ENCODE measurements around the gene UGGT2.

The UGGT2 gene

GRCh38 chr13:95924389-95924994 is 128.7 kb downstream of the UGGT2 start:
- Histone ChIP-seq H3K27me3 (ENCODE audit: control insufficient read depth in 3 of 3, insufficient read depth in 3 of 3, low read depth in 1 of 3, low read length in 3 of 3) (no peaks in the 10 kb centered on the region), H3K9me3 (replicated peaks in 1 of 2; ENCODE audit: control insufficient read depth in 2 of 2, insufficient read depth in 1 of 2, low read depth in 1 of 2, low read length in 2 of 2) (peaks cover 3 to 7% of the 10 kb centered on the region in 2 donors)
- no CpG with 5 or more reads among the region's 5 CpGs for WGBS, 2 donors (ENCODE audit: extremely low coverage in 2 of 2, insufficient read length in 2 of 2, insufficient replicate concordance in 1 of 2)

DNA sequence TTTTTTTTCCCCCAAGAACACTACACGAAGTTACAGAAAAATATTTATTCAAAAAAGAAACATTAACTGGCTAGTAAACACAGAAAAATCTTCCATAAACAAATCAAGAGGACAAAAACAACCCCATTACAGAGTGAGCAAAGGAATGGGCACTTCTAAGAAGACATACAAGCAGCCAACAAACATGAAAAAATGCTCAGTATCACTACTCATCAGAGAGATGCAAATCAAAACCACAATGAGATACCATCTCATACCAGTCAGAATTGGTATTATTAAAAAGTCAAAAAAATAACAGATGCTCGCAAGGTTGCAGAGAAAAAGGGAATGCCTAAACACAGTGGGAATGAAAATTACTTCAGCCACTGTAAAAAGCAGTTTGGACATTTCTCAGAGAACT is 131.7 kb downstream of the UGGT2 start:
- H2BK12ac ChIP-seq (ENCODE audit: low read length) = no peak overlapping the region
- no peaks in the 10 kb centered on the region for H3K27me3 ChIP-seq (ENCODE audit: control insufficient read depth in 3 of 3, insufficient read depth in 3 of 3, low read depth in 1 of 3, low read length in 3 of 3)
- H4K8ac ChIP-seq (ENCODE audit: low read depth, low read length) = no peak overlapping the region
- no peak overlapping the region for H4K91ac ChIP-seq (ENCODE audit: low read depth, low read length, poor library complexity)
- no peak overlapping the region for H3K18ac ChIP-seq (ENCODE audit: low read length)
- H3K4me1 ChIP-seq (ENCODE audit: control insufficient read depth in 2 of 2, insufficient read depth in 1 of 2, low read depth in 1 of 2, low read length in 2 of 2) = no peaks in the 10 kb centered on the region
- H2BK5ac ChIP-seq (ENCODE audit: low read length) = no peak overlapping the region
- H3K9me3 ChIP-seq (replicated peaks in 1 of 2; ENCODE audit: control insufficient read depth in 2 of 2, insufficient read depth in 1 of 2, low read depth in 1 of 2, low read length in 2 of 2) = no peaks in the 10 kb centered on the region
- peaks cover 0 to 21% of the 10 kb centered on the region in 2 donors for H3K36me3 ChIP-seq (replicated peaks in 1 of 2; ENCODE audit: control insufficient read depth in 2 of 2, insufficient read depth in 2 of 2, low read length in 2 of 2)
- H3K4me2 ChIP-seq (ENCODE audit: insufficient read depth, low read length, poor library complexity, severe bottlenecking) = no peak overlapping the region
- H3K9ac ChIP-seq (ENCODE audit: low read depth, low read length, poor library complexity) = no peak overlapping the region
- no peak overlapping the region for H2AK5ac ChIP-seq (ENCODE audit: low read depth, low read length)
- no peak overlapping the region for H3K23ac ChIP-seq (ENCODE audit: low read depth, low read length, poor library complexity)
- no peaks in the 10 kb centered on the region for H3K79me1 ChIP-seq (ENCODE audit: low read depth, low read length)
- H3K4ac ChIP-seq (ENCODE audit: low read length) = no peak overlapping the region
- H2BK15ac ChIP-seq (ENCODE audit: low read length) = no peak overlapping the region
- H3K27ac ChIP-seq (replicated peaks; ENCODE audit: low read length) = no peak overlapping the region
- H2AFZ ChIP-seq (ENCODE audit: low read length) = no peak overlapping the region
- no CpG with 5 or more reads among the region's 2 CpGs for WGBS, 2 donors (ENCODE audit: extremely low coverage in 2 of 2, insufficient read length in 2 of 2, insufficient replicate concordance in 1 of 2)
- H3K14ac ChIP-seq (ENCODE audit: low read length) = no peak overlapping the region
- no peak overlapping the region for H2BK120ac ChIP-seq (ENCODE audit: low read depth, low read length)
- no peak overlapping the region for H3K4me3 ChIP-seq (ENCODE audit: low read length in 2 of 2)
- DNase-seq (ENCODE audit: low spot score) = no peak

More at GRCh38 chr13:95924389-95924994, 128.7 kb downstream of the UGGT2 start:
- no peak overlapping the region for H3K18ac ChIP-seq (ENCODE audit: low read length)
- H3K4me3 ChIP-seq (ENCODE audit: low read length in 2 of 2) = no peak overlapping the region
- H3K79me1 ChIP-seq (ENCODE audit: low read depth, low read length) = no peaks in the 10 kb centered on the region
- H3K9ac ChIP-seq (ENCODE audit: low read depth, low read length, poor library complexity) = no peak overlapping the region
- H3K4ac ChIP-seq (ENCODE audit: low read length) = no peak overlapping the region
- no peak overlapping the region for H3K23ac ChIP-seq (ENCODE audit: low read depth, low read length, poor library complexity)
- H4K91ac ChIP-seq (ENCODE audit: low read depth, low read length, poor library complexity) = no peak overlapping the region
- no peak overlapping the region for H3K4me2 ChIP-seq (ENCODE audit: insufficient read depth, low read length, poor library complexity, severe bottlenecking)
- no peak overlapping the region for H3K27ac ChIP-seq (replicated peaks; ENCODE audit: low read length)
- H2BK120ac ChIP-seq (ENCODE audit: low read depth, low read length) = no peak overlapping the region
- peaks cover 0 to 25% of the 10 kb centered on the region in 2 donors for H3K36me3 ChIP-seq (replicated peaks in 1 of 2; ENCODE audit: control insufficient read depth in 2 of 2, insufficient read depth in 2 of 2, low read length in 2 of 2)
- DNase-seq (ENCODE audit: low spot score) = no peak
- no peak overlapping the region for H2AFZ ChIP-seq (ENCODE audit: low read length)
- no peak overlapping the region for H2BK5ac ChIP-seq (ENCODE audit: low read length)
- no peak overlapping the region for H3K14ac ChIP-seq (ENCODE audit: low read length)
- no peak overlapping the region for H2AK5ac ChIP-seq (ENCODE audit: low read depth, low read length)
- H4K8ac ChIP-seq (ENCODE audit: low read depth, low read length) = no peak overlapping the region
- H3K4me1 ChIP-seq (ENCODE audit: control insufficient read depth in 2 of 2, insufficient read depth in 1 of 2, low read depth in 1 of 2, low read length in 2 of 2) = no peaks in the 10 kb centered on the region
- no peak overlapping the region for H2BK12ac ChIP-seq (ENCODE audit: low read length)
- H2BK15ac ChIP-seq (ENCODE audit: low read length) = no peak overlapping the region

DNA sequence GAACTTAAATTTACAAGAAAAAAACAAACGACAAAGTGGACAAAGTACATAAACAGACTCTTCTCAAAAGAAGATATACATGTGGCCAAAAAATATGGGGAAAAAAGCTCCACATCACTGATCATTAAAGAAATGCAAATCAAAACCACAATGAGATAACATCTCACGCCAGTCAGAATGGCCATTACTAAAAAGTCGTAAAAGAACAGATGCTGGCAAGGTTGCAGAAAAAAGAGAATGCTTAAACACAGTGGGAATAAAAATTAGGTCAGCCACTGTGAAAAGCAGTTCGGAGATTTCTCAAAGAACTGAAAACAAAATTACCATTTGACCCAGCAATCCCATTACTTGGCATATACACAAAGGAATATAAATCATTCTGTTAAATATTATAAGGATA is 132.7 kb downstream of the UGGT2 start:
- H3K36me3 ChIP-seq (replicated peaks in 1 of 2; ENCODE audit: control insufficient read depth in 2 of 2, insufficient read depth in 2 of 2, low read length in 2 of 2) = peaks cover 0 to 26% of the 10 kb centered on the region in 2 donors
- H3K14ac ChIP-seq (ENCODE audit: low read length) = no peak overlapping the region
- no peak overlapping the region for H3K9ac ChIP-seq (ENCODE audit: low read depth, low read length, poor library complexity)
- no peak overlapping the region for H3K4ac ChIP-seq (ENCODE audit: low read length)
- H3K79me1 ChIP-seq (ENCODE audit: low read depth, low read length) = no peaks in the 10 kb centered on the region
- no peaks in the 10 kb centered on the region for H3K27me3 ChIP-seq (ENCODE audit: control insufficient read depth in 3 of 3, insufficient read depth in 3 of 3, low read depth in 1 of 3, low read length in 3 of 3)
- H3K4me2 ChIP-seq (ENCODE audit: insufficient read depth, low read length, poor library complexity, severe bottlenecking) = no peak overlapping the region
- H2BK5ac ChIP-seq (ENCODE audit: low read length) = no peak overlapping the region
- H3K18ac ChIP-seq (ENCODE audit: low read length) = no peak overlapping the region
- H3K4me3 ChIP-seq (ENCODE audit: low read length in 2 of 2) = no peak overlapping the region
- no peaks in the 10 kb centered on the region for H3K4me1 ChIP-seq (ENCODE audit: control insufficient read depth in 2 of 2, insufficient read depth in 1 of 2, low read depth in 1 of 2, low read length in 2 of 2)
- no peak overlapping the region for H2BK120ac ChIP-seq (ENCODE audit: low read depth, low read length)
- no peak overlapping the region for H4K8ac ChIP-seq (ENCODE audit: low read depth, low read length)
- no peaks in the 10 kb centered on the region for H3K9me3 ChIP-seq (replicated peaks in 1 of 2; ENCODE audit: control insufficient read depth in 2 of 2, insufficient read depth in 1 of 2, low read depth in 1 of 2, low read length in 2 of 2)
- WGBS, 2 donors (ENCODE audit: extremely low coverage in 2 of 2, insufficient read length in 2 of 2, insufficient replicate concordance in 1 of 2) = no CpG with 5 or more reads among the region's 4 CpGs
- no peak overlapping the region for H2AK5ac ChIP-seq (ENCODE audit: low read depth, low read length)
- no peak overlapping the region for H4K91ac ChIP-seq (ENCODE audit: low read depth, low read length, poor library complexity)
- no peak overlapping the region for H3K27ac ChIP-seq (replicated peaks; ENCODE audit: low read length)
- H2AFZ ChIP-seq (ENCODE audit: low read length) = no peak overlapping the region
- H3K23ac ChIP-seq (ENCODE audit: low read depth, low read length, poor library complexity) = no peak overlapping the region
- no peak overlapping the region for H2BK12ac ChIP-seq (ENCODE audit: low read length)
- no peak for DNase-seq (ENCODE audit: low spot score)
- no peak overlapping the region for H2BK15ac ChIP-seq (ENCODE audit: low read length)

DNA sequence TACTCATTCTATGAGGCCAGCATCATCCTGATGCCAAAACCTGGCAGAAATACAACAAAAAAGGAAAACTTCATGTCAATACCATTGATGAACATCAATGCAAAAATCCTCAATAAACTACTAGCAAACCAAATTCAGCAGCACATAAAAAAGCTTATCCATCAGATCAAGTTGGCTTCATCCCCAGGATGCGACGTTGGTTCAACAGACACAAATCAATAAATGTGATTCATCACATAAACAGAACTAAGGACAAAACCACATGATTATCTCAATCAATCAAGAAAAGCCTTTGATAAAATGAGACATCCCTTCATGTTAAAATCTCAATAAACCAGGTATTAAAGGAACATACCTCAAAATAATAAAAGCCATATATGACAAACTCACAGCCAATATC is 134.3 kb downstream of the UGGT2 start:
- no peak overlapping the region for H2AFZ ChIP-seq (ENCODE audit: low read length)
- no peaks in the 10 kb centered on the region for H3K4me1 ChIP-seq (ENCODE audit: control insufficient read depth in 2 of 2, insufficient read depth in 1 of 2, low read depth in 1 of 2, low read length in 2 of 2)
- H3K4me2 ChIP-seq (ENCODE audit: insufficient read depth, low read length, poor library complexity, severe bottlenecking) = no peak overlapping the region
- H2AK5ac ChIP-seq (ENCODE audit: low read depth, low read length) = no peak overlapping the region
- H2BK12ac ChIP-seq (ENCODE audit: low read length) = no peak overlapping the region
- H2BK5ac ChIP-seq (ENCODE audit: low read length) = no peak overlapping the region
- H3K4me3 ChIP-seq (ENCODE audit: low read length in 2 of 2) = no peak overlapping the region
- no peak overlapping the region for H2BK120ac ChIP-seq (ENCODE audit: low read depth, low read length)
- H4K8ac ChIP-seq (ENCODE audit: low read depth, low read length) = no peak overlapping the region
- no peak overlapping the region for H3K18ac ChIP-seq (ENCODE audit: low read length)
- no peak overlapping the region for H3K23ac ChIP-seq (ENCODE audit: low read depth, low read length, poor library complexity)
- H3K27ac ChIP-seq (replicated peaks; ENCODE audit: low read length) = no peak overlapping the region
- H3K9me3 ChIP-seq (replicated peaks in 1 of 2; ENCODE audit: control insufficient read depth in 2 of 2, insufficient read depth in 1 of 2, low read depth in 1 of 2, low read length in 2 of 2) = peaks cover 0 to 1% of the 10 kb centered on the region in 2 donors
- H3K14ac ChIP-seq (ENCODE audit: low read length) = no peak overlapping the region
- H3K36me3 ChIP-seq (replicated peaks in 1 of 2; ENCODE audit: control insufficient read depth in 2 of 2, insufficient read depth in 2 of 2, low read length in 2 of 2) = peaks cover 0 to 12% of the 10 kb centered on the region in 2 donors
- WGBS, 2 donors (ENCODE audit: extremely low coverage in 2 of 2, insufficient read length in 2 of 2, insufficient replicate concordance in 1 of 2) = no CpG with 5 or more reads among the region's 2 CpGs
- H4K91ac ChIP-seq (ENCODE audit: low read depth, low read length, poor library complexity) = no peak overlapping the region
- no peak for DNase-seq (ENCODE audit: low spot score)
- H3K27me3 ChIP-seq (ENCODE audit: control insufficient read depth in 3 of 3, insufficient read depth in 3 of 3, low read depth in 1 of 3, low read length in 3 of 3) = no peaks in the 10 kb centered on the region
- H3K4ac ChIP-seq (ENCODE audit: low read length) = no peak overlapping the region
- no peak overlapping the region for H2BK15ac ChIP-seq (ENCODE audit: low read length)
- no peaks in the 10 kb centered on the region for H3K79me1 ChIP-seq (ENCODE audit: low read depth, low read length)
- no peak overlapping the region for H3K9ac ChIP-seq (ENCODE audit: low read depth, low read length, poor library complexity)

All from neuronal stem cell (in vitro differentiated cells).